ENCODE results near the gene SHMT1. TPM values are rescaled to one million over a fixed set of nuclear protein-coding genes. Genes with fewer than 3 reads are reported as not detected.
"Not testable (repeated sequence)": the region's sequence is repeated elsewhere in the genome, so short reads cannot be mapped to it uniquely, and the experiment has no call there.

Gene SHMT1
- polyA plus RNA-seq, 1 experiment, result 4.0 TPM

DNA sequence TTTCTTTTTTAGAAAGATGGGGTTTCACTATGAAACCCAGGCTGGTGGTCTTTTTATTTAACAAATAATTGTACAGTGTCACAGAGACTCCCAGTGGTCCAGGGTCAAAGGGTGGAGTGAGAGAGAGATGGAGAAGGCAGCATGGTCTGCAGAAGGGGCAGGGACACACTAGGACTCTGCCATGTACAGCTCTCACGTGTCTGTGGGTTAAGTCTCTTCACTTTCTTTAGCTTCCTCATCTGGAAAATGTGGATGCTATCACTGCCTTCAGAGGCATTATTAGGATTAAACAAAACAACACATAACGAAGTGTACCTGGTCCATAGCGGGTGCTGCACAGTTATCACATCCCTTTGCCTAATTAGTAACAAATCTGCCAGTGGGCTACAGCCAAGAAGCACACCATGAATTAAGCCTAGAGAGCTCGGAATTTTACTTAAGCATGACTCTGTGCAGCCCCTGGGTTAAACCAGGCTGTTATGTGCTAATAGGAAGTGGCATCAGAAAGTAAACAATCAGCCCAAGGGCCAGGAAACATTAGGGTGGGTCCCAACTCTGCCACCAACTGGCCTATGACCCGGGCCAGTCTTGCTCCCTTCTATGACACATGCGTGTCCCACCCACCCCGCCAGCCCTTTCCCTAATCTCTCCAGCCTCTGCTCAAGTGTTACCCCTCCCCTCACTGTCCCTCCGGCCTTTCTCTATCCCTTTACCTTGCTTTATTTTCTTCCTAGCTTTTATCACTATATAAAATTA lies 62.4 kb downstream of the SHMT1 start:
- H3K4me3 ChIP-seq (ENCODE audit: low read depth, low read length), result no peak overlapping the region
- POLR2A ChIA-PET, result interaction anchor here (0.7 kb wide), 1 partner anchor 883 kb away, joined by 7 read pairs; no protein-coding TSS in a partner anchor

DNA sequence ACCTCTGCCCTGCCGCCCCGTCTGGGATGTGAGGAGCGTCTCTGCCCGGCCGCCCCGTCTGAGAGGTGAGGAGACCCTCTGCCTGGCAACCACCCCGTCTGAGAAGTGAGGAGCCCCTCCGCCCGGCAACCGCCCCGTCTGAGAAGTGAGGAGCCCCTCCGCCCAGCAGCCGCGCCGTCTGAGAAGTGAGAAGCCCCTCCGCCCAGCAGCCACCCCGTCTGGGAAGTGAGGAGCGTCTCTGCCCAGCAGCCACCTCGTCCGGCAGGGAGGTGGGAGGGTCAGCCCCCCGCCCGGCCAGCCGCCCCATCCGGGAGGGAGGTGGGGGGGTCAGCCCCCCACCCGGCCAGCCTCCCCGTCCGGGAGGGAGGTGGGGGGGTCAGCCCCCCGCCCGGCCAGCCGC lies 65.3 kb downstream of the SHMT1 start:
- POLR2A ChIA-PET; DNase-seq (ENCODE audit: low read depth, low spot score); H3K27ac ChIP-seq (ENCODE audit: low read depth, low read length); H3K4me3 ChIP-seq (ENCODE audit: low read depth, low read length); H3K9me3 ChIP-seq (ENCODE audit: control insufficient read depth, insufficient read depth, low read length); CTCF ChIA-PET; H3K27me3 ChIP-seq (ENCODE audit: control insufficient read depth, insufficient read depth, low read length): not testable (repeated sequence)

More for the DNA sequence above, 62.4 kb downstream of the SHMT1 start:
- CTCF ChIA-PET, result no interaction called here
- H3K9me3 ChIP-seq (ENCODE audit: control insufficient read depth, insufficient read depth, low read length), result no peaks in the 10 kb centered on the region
- no peak overlapping the region for H3K27ac ChIP-seq (ENCODE audit: low read depth, low read length)
- no peak for TF ChIP-seq CTCF (IDR thresholded peaks at IDR 0.05; ENCODE audit: low read depth, low read length)
- H3K27me3 ChIP-seq (ENCODE audit: control insufficient read depth, insufficient read depth, low read length), result no peaks in the 10 kb centered on the region
- no peak for DNase-seq (ENCODE audit: low read depth, low spot score)

- no peak overlapping the region for H3K27ac ChIP-seq (ENCODE audit: low read depth, low read length)
- DNase-seq (ENCODE audit: low read depth, low spot score), result no peak
- H3K4me3 ChIP-seq (ENCODE audit: low read depth, low read length), result no peak overlapping the region
- ChIA-PET POLR2A (interaction anchor here (0.5 kb wide), 1 partner anchor 9 kb away, joined by 3 read pairs; no protein-coding TSS in a partner anchor), CTCF (interaction anchor here (0.8 kb wide), 1 partner anchor 28 kb away, joined by 3 read pairs; no protein-coding TSS in a partner anchor)
- no peak for TF ChIP-seq CTCF (IDR thresholded peaks at IDR 0.05; ENCODE audit: low read depth, low read length)
- H3K27me3 ChIP-seq (ENCODE audit: control insufficient read depth, insufficient read depth, low read length), result no peaks in the 10 kb centered on the region
- no peaks in the 10 kb centered on the region for H3K9me3 ChIP-seq (ENCODE audit: control insufficient read depth, insufficient read depth, low read length)
Measured at GRCh38 chr17:18291718-18292540, 71.4 kb downstream of the SHMT1 start.

DNA sequence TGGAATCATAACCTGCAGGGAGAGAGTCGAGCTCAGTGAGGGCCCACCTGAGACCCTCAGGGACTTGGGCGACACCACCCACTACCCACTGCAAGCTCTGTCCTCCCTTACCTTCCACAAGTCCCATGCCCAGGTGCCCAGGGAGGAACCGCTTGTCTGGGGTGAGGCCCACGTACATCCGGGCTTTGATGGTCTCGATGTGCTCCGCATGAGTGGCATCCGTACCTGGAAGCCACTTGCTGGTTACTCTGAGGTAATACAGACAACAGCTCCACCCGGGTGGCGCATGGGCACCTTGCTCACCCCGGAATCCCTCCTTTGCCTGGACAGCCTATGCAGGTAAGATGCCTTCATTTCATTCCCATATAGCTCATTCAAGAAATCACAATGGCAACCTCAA lies 78.1 kb downstream of the SHMT1 start:
- CTCF ChIA-PET, result no interaction called here
- no peak for TF ChIP-seq CTCF (IDR thresholded peaks at IDR 0.05; ENCODE audit: low read depth, low read length)

GRCh38 chr17:18281788-18282187 lies 81.6 kb downstream of the SHMT1 start:
- ChIA-PET CTCF (no interaction called here), POLR2A (no interaction called here)

More for the DNA sequence above, 78.1 kb downstream of the SHMT1 start:
- no peak overlapping the region for H3K4me3 ChIP-seq (ENCODE audit: low read depth, low read length)
- no peaks in the 10 kb centered on the region for H3K9me3 ChIP-seq (ENCODE audit: control insufficient read depth, insufficient read depth, low read length)
- DNase-seq (ENCODE audit: low read depth, low spot score), result no peak
- no peak overlapping the region for H3K27ac ChIP-seq (ENCODE audit: low read depth, low read length)
- no peaks in the 10 kb centered on the region for H3K27me3 ChIP-seq (ENCODE audit: control insufficient read depth, insufficient read depth, low read length)
- POLR2A ChIA-PET, result no interaction called here

More at GRCh38 chr17:18281788-18282187, 81.6 kb downstream of the SHMT1 start:
- Histone ChIP-seq H3K27me3 (ENCODE audit: control insufficient read depth, insufficient read depth, low read length) (no peaks in the 10 kb centered on the region), H3K4me3 (ENCODE audit: low read depth, low read length) (no peak overlapping the region), H3K27ac (ENCODE audit: low read depth, low read length) (no peak overlapping the region), H3K9me3 (ENCODE audit: control insufficient read depth, insufficient read depth, low read length) (no peaks in the 10 kb centered on the region)
- TF ChIP-seq CTCF (IDR thresholded peaks at IDR 0.05; ENCODE audit: low read depth, low read length), result no peak
- DNase-seq (ENCODE audit: low read depth, low spot score), result no peak
